D341Med (cell line): ENCODE data around the gene HIRIP3.
"Not testable (repeated sequence)": the region's sequence is repeated elsewhere in the genome, so short reads cannot be mapped to it uniquely, and the experiment has no call there.

Source experiments
- DNase-seq: peaks from one replicate; pipeline ENCODE4 v3.0.0; 2012; ENCODE audit warnings: low spot score

The HIRIP3 gene, protein sequence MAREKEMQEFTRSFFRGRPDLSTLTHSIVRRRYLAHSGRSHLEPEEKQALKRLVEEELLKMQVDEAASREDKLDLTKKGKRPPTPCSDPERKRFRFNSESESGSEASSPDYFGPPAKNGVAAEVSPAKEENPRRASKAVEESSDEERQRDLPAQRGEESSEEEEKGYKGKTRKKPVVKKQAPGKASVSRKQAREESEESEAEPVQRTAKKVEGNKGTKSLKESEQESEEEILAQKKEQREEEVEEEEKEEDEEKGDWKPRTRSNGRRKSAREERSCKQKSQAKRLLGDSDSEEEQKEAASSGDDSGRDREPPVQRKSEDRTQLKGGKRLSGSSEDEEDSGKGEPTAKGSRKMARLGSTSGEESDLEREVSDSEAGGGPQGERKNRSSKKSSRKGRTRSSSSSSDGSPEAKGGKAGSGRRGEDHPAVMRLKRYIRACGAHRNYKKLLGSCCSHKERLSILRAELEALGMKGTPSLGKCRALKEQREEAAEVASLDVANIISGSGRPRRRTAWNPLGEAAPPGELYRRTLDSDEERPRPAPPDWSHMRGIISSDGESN

DNA sequence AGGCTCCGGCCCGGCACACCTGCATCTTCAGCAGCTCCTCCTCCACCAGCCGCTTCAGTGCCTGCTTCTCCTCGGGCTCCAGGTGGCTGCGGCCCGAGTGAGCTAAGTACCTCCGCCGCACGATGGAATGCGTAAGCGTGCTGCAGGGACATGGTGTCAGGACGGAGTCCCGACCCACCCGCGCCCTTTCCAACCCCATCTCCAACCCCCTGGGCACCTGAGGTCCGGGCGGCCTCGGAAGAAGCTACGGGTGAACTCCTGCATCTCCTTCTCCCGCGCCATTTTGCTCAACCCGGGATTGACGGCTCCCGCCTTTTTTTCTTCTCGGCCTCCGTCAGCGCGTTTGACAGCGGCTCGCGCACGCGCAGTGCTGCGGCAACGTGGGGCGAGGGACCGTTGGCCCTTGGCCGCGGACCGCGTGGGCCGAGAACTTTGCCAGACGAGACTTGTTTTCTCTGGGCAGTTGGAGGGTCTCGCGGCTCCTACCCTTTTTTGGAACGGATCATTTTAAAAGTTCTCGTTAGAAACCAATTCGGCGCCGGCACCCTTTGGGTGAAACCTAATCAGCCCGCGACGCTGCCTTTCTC, at the start of gene HIRIP3:
Gene HIRIP3, minus strand, starts transcription at position 294 of the 587 bp plus-strand sequence. Its CDS starts 12 bp downstream, at position 282.
- peak; percentile 92 for DNase-seq

DNA sequence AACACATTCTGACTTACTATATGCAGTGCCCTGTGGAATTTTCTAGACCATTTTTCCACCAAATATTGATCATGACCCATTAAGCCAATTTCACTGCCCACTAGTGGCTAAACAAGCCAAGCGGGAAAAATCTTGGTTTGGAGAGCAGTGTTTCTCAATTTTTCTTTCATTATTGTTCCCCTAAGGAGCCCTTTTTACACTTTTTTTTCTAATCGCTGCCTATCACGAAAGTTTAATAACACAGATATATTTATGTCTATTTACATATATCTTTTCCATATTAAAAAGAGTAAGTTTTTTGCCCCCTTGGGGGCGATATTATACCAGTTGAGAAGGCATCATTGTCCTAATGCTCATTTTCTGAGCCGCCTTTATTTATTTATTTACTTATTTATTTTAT, 46.4 kb upstream of the HIRIP3 start:
- no peak for DNase-seq

DNA sequence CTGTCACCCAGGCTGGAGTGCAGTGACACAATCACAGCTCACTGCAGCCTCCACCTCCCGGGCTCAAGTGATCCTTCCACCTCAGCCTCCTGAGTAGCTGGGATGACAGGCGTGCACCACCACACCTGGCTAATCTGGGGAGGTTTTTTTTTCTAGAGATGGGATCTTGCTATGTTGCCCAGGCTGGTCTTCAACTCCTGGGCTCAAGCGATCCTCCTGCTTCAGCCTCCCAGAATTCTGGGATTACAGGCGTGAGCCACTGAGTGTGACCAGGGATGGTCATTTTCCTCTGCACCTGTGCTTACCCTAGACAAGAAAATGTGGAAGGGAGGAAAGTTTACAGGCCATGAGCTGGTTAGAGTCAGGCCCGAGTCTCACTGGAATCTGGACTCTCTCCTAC, 45.3 kb upstream of the HIRIP3 start:
- not testable (repeated sequence) for DNase-seq

DNA sequence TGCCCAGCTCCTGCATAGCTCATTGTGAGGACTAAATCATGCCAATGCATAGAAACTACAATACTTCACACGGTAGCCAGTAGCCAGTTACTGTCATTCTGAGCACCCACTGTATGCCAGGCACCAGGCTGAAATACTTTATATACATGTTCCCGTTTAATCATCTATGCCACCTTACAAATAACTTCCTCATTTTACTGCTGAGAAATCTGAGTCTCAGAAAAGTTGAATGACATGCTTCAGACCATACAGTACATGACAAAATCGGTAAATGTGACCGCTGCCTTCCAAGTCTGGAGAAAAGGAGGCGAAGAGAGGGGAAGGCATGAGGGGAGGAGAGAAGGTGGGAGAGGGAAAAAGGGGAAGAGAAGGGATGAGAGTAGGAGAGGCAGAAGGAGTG, 44.8 kb upstream of the HIRIP3 start:
- no peak for DNase-seq

DNA sequence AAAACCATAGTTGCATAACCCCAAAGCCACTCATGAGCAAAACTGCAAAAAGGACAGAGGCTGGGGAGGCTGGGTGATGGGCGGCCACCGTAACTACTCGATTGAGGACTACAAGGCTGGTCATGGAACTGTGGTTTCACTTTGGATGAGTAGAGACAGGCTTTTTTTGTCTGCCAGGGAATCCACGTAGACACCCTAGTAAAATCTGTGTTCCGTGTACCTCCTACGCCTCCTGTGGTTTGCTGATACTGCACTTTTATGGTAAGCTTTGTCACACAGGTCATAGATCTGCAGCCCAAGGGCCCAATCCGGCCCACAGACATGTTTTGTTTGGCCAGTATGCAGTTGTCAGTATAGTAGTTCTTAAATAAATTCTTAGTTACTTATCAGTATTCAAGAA, 37.9 kb upstream of the HIRIP3 start:
- DNase-seq: no peak

DNA sequence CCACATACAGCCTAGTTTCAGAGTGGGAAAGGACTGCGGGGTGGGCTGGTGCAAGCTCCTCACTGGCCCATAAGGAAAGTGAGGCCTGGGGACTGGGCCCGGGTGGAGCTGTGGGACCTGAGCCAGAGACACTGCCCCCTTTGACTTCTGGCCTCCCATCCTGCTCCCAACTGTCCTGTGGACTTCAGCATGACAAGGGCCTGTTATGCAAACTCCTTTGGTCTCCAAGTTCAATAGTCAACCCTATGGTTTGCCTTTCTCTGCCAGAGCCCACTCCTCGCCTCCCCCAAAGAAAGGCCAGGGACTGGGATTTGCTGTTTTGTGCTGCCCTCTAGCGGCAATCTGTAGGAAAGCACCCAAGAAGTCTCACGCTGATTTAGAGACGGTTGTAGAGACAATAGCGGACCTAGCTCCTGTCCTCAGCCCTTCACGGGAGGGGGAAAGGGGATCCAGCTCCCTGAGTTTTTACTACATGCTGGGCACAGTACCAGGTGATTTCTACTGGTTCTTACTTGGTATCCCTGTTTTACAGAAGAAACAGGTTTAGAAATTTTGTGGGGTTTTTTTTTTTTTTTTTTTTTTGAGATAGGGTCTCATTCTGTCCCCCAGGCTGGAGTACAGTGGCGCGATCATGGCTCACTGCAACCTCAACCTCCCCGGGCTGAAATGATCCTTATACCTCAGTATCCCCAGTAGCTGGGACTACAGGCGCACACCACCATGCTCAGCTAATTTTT, 36.8 kb upstream of the HIRIP3 start:
- DNase-seq: peak; percentile 75

DNA sequence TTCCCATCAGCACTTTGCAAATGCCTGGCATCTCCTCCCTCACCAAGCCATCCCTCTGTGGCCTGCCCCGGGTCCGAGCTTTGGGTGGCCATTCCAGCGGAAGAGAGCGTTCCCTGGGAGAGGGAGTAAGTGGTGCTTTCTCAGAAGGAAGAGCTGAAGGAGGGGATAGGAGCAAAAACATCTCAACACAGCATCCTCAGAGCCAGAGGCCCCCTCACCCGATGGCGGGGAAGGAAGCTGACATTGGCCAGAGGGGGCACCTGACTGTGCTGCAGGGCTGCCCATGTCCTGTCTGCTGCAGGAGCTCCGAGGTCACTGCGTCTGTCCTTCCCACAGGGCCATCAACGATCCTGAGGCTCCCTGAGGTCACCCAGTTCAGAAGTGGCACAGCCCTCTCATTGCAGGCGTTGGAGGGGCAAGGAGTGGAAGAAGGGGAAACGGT, 36.1 kb upstream of the HIRIP3 start:
- no peak for DNase-seq

DNA sequence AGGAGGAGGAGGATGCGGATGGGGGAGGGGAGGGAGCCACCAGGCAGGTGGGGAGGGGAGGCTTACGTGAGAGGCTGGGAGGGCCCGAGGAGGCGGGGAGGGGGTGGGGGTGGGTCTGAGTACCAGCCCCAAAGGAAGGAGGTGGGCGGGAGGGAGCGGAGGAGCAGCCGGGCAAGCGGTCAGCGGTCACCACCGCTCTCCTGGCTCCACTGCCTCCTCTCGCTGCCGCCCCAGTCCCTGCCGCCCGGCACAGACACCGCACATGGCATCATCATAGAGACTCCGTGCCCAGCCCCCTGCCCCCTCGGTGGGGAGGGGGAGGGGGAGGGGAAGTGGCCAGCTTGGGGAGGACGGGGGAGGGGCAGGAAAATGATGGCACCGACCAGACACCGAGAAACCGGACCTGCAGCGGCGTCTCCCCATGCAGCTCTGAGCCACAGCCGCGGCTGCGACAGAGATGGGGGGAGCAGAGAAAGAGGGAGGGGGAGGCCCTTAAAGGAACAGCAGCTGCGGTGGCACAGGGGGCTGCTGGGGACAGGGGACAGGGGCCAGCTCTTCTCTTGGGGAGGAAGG, 35.5 kb upstream of the HIRIP3 start, which contains the start of gene TLCD3B:
Gene TLCD3B, minus strand, starts transcription at position 431 of the 573 bp plus-strand sequence. CDS start 744 bp downstream, outside the sequence.
- peak; percentile 64 for DNase-seq

DNA sequence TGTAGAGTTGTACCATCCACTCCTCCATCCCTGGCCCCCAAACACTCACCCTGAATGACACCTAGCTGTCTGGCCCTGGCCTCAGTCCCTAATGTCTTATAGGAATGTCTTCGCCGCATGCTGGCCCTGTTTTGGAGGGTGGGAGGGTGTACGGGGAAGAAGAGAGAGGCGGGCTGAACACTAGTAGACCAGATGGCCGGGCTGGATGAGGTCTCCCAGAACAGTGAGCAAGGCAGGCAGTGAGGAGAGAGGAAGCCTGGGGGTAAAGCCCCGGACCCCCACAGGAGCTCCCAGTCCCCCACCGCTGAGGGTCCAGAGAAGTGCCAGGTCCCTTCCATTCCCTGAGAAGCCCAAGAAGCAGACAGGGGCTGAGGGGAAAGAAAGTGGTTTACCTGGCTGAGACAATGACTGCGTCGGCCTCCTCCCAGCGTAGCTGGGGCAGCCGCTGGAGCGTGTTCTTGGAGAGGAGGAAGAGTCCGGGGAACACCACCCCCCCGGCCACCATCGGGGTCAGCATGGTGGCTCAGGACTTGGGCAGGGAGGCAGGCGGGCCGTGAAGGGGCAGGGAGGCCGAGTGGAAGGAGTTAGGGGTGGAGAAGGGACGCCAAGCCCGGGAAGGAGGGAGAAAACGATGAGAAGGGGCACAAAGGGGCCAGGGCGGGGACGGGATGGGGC, 34.7 kb upstream of the HIRIP3 start:
- no peak for DNase-seq

DNA sequence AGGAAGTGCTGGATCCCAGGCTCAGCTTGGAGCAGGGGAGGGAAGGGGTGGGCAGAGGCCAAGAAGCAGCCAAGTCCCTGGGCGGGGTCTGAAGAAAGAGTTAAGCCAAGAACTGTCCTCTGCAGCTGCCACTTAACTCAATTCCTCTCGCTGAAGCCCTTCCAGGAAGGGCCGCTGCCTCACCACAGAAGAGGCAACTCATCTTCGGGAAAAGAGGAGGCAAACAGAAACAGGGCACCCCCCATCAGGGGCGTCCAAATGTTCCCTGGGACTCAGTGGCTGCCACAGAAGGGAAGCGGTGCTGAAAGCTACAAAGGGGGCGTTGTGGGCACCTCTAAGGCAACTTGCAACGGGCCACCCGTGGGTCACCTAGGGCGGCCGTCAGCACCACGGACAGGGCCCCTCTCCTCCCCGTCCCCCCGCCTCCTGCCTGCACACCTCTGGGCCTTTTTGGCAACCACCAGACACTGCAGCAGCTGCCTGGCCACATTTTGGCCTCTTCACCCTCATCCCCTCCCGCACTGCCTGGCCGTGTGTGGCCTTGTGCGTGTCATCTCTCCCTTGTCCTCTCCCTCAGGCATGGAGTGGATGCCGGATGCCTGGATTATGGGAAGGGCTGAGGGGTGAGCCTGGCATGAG, 33.1 kb upstream of the HIRIP3 start:
- no peak for DNase-seq

DNA sequence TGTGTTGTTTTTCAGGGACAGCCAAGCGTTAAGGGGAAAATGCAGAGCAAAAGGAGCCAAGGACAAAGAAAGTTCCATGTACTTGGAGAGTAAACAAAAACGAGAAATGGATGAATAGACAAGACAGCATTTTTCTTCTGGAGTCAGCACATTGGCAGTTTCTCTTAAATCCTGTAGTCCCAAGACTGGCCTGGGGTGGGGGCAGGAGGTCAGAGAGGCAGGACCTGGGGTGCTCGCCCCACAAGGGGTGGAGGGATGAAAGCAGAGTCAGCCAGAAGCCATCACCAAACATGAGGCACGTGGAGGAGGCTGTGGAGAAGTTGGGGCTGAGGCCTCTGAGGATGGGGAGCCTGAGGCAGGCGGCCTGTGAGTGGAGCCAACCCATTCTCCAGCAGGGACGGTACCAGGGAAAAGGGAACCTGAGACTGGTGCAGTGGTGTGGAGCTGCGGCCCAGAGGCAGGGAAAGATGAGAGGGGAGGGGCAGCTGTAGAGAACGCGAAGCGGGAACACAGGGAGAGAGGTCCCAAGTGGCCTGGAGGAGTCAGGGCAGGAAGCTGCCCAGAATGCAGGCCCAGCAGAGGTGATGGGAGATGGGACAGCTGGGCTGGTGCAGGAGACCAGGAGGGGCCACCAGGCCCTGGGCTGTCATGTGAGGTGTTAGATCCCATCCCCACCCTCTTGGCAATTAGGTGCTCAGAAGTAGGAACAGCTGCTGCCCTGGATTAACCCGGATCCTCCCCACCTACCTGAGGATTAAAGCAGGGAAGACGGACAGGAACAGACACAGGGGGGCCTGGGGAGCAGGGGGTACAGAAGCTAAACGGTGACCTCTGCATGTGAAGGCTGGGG, 32.4 kb upstream of the HIRIP3 start:
- peak; percentile 86 for DNase-seq

DNA sequence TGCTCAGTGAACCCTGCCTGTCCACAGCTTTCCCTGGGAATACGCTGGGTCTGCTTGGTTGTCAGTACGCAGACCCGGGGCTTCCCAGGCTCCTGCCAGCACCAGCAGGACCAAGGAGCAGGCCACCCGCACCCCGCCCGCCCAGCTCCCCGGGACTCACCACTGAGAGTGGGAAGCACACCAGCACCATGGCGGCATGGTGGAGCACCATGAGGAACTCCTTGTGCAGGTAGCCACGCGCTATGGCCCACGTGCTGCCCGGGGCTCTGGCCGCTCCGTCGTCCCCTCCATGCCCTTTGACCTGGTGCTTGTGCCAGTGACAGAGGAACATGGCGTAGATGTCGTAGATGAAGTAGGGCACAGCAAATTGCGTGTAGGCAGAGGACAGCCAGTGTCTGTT, 31.0 kb upstream of the HIRIP3 start:
- no peak for DNase-seq

DNA sequence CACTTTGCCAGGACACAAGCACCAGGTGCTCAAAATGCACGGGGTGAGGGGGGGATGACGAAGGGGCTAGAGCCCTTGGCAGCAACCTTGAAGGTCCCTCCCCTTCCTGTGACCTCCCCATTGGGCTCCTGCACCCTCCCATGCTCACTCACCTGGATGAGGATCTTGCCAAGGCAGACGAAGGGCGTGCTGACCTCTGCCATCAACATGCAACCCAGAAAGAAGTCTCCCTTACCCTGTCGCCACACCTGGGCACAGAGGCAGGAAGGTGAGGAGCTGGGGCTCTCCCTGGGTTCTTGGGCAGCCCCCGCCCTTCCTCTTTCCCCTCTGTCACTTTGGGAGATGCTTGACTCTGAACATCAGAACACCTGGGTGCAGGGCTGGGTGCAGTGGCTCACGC, 30.2 kb upstream of the HIRIP3 start:
- no peak for DNase-seq

DNA sequence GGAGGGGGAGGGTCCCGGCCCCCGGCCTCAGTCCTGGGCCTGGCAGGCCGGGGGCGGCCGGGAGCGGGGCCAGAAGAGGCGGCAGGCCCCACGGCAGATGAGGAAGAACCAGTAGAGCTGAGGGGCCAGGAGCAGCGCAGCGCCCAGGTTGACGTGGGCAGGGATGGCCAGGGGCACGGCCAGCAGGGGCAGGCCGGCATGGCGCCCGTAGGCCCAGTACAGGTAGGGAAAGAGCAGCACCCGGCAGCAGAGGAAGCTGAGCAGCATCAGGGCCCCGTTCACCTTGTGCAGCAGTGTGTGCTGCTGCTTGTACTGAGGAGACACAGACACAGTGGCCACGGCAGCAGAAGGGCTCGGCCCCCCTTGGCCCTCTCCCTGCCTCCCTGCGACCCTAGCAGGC, 29.7 kb upstream of the HIRIP3 start:
- DNase-seq: no peak

DNA sequence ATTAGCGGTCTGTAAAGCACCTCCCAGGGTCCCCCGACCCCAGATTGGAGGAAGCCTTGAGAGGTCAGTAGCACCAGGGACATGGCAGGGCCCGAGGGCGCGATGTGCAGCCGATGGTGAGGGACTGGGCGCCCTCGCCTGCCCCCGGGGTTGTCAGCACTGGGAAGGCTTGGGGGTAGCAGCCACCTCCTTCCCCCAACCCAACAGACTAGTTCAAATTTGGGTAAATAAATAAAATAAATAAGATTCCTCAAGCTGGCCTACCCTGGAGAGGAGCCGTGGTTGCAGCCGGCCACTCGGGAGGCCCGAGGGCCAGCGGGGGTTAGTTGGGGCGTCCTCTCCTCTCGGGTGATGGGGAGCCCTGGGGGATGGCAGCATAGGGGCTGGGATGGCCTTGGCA, 29.0 kb upstream of the HIRIP3 start:
- no peak for DNase-seq

DNA sequence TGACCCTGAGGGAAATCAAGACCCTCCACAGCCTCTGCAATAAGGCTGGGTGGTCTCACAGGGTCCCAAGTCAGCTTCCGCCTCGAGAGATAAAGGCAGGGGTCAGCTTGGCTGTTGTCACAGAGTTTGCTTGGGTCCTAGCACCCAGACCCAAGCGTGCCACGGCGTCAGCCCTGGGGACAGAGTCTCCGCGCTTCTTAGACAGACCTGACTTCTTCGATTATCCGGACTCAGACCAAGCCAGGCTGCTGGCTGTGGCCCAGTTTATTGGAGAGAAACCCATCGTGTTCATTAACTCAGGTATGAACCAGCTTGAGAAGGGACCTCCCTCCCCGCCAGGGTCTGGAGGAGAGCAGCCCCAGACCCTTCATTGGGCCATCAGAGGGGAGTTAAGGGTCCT, 28.2 kb upstream of the HIRIP3 start:
- no peak for DNase-seq

DNA sequence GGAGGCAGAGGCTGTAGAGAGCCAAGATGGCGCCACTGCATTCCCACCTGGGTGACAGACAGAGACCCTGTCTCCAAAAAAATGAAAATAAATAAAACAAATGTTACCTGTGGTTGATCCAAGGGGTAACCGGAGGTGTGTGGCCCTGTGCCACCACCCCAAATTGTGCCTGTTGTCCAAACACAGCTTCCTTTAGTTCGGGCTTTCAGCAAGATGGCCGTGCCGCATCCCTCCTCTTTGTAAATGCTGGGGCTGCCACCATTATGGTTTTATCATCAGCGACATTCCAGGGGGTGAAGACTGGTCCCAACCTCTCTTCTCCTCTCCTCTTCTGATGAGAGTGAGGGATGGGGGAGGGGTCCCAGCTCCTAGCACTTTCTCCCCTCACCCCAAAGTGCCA, 27.5 kb upstream of the HIRIP3 start, which contains the start of gene C16orf92:
Gene C16orf92, plus strand, starts transcription at position 312 of the 400 bp plus-strand sequence. CDS start 143 bp downstream, outside the sequence.
- no peak for DNase-seq

DNA sequence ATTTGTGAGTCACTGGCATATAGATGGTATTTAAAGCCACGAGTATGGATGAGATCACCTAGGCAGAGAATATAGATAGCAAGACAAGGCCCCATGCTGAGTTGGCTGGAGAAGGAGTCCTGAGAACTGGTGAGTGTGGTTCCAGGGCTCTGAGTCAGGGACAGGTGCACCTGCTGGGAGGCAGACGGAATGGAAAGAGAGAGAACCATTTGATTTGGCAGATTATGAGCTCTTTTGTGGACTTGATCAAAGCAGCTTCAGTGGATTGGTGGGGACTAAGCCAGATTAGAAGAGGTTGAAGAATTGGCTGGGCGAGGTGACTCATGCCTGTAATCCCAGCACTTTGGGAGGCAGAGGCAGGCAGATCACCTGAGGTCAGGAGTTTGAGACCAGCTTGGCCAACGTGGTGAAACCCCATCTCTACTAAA, 23.3 kb upstream of the HIRIP3 start:
- no peak for DNase-seq

DNA sequence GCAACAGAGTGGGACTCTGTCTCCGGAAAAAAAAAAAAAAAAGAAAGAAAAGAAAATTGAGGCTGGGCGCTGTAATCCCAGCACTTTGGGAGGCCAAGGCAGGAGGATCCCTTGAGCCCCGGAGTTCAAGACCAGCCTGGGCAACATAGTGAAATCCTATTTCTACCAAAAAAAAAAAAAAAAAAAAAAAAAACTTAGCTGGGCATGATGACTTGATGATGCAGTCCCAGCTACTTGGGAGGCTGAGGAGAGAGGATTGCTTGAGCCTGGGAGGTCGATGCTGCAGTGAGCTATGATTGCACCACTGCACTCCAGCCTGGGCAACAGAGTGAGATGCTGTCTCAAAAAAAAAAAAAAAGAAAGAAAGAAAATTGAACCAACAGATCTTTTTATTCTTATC, 22.5 kb upstream of the HIRIP3 start:
- DNase-seq: not testable (repeated sequence)

DNA sequence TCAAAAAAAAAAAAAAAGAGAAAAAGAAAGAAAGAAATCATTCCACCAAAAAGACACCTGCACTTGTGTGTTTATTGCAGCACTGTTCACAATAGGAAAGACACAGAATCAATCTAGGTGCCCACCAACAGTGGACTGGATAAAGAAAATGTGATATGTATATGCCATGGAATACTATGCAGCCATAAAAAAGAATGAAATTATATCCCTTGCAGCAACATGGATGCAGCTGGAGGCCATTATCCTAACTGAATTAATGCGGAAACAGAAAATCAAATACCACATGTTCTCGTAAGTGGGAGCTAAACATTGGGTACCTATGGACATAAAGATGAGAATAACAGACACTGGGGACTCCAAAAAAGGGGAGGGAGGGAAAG, 21.9 kb upstream of the HIRIP3 start:
- no peak for DNase-seq
